GM18951 (cell line): ENCODE results near the gene THADA.

Source experiments
- POLR2A ChIP-seq: IDR thresholded peaks from 4 replicates; pipeline ENCODE4 v1.6.1; 2011; ENCODE audit warnings: mild to moderate bottlenecking; ENCODE audit not compliant: insufficient read length, insufficient read depth; ENCODE audit errors: extremely low read depth
- in situ Hi-C: fragments of 300-500 bp; cut with MboI; formaldehyde crosslinking; loops from one replicate; pipeline ENCODE4 v1.12.0; 2022; ENCODE audit warnings: low sequenced_read_pairs, mixed read lengths, inconsistent platforms; ENCODE audit not compliant: unreplicated experiment

The THADA gene

GRCh38 chr2:43209204-43209717 lies 386.6 kb downstream of the THADA start:
- in situ Hi-C loops, result no loop called here
- no peak for TF ChIP-seq POLR2A

- in situ Hi-C loops, result no loop called here
- no peak for TF ChIP-seq POLR2A
Measured at GRCh38 chr2:43207553-43208300, 388.1 kb downstream of the THADA start.

- no peak for TF ChIP-seq POLR2A
- in situ Hi-C loops, result no loop called here
Measured at GRCh38 chr2:43206602-43207001, 389.2 kb downstream of the THADA start.

GRCh38 chr2:43203373-43203772 lies 392.5 kb downstream of the THADA start:
- in situ Hi-C loops, result no loop called here
- TF ChIP-seq POLR2A, result no peak

GRCh38 chr2:43202289-43202688 lies 393.5 kb downstream of the THADA start:
- in situ Hi-C loops, result no loop called here
- no peak for TF ChIP-seq POLR2A

- TF ChIP-seq POLR2A, result no peak
- in situ Hi-C loops, result no loop called here
Measured at GRCh38 chr2:43201497-43201896, 394.3 kb downstream of the THADA start.

GRCh38 chr2:43201016-43201415 lies 394.8 kb downstream of the THADA start:
- in situ Hi-C loops, result no loop called here
- no peak for TF ChIP-seq POLR2A

GRCh38 chr2:43199492-43200488 lies 396.0 kb downstream of the THADA start:
- in situ Hi-C loops, result no loop called here
- TF ChIP-seq POLR2A, result no peak

GRCh38 chr2:43198263-43198662 lies 397.6 kb downstream of the THADA start:
- TF ChIP-seq POLR2A, result no peak

GRCh38 chr2:43197588-43197896 lies 398.3 kb downstream of the THADA start:
- in situ Hi-C loops, result no loop called here
- TF ChIP-seq POLR2A, result no peak

More at GRCh38 chr2:43198263-43198662, 397.6 kb downstream of the THADA start:
- in situ Hi-C loops, result no loop called here

GRCh38 chr2:43196768-43197587 lies 398.9 kb downstream of the THADA start:
- in situ Hi-C loops, result no loop called here
- no peak for TF ChIP-seq POLR2A

- in situ Hi-C loops, result no loop called here
- TF ChIP-seq POLR2A, result peak; percentile 20
Measured at GRCh38 chr2:43194121-43194869, 401.5 kb downstream of the THADA start.
